Measurements from ENCODE around the gene TRIOBP.

TRIOBP gene

GRCh38 chr22:37664249-37665101 lies 32.4 kb upstream of the TRIOBP start:
- no peak for DNase-seq

DNA sequence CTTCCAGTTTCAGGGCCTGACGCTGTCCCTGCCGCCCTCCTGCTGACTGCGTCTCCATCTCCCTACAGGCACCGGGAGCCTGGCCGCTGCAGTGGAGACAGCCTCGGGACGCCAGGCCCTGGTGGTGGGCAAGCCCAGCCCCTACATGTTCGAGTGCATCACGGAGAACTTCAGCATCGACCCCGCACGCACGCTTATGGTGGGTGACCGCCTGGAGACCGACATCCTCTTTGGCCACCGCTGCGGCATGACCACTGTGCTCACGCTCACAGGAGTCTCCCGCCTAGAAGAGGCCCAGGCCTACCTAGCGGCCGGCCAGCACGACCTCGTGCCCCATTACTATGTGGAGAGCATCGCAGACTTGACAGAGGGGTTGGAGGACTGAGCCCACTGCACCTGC lies 31.4 kb upstream of the TRIOBP start:
- no peak for DNase-seq

DNA sequence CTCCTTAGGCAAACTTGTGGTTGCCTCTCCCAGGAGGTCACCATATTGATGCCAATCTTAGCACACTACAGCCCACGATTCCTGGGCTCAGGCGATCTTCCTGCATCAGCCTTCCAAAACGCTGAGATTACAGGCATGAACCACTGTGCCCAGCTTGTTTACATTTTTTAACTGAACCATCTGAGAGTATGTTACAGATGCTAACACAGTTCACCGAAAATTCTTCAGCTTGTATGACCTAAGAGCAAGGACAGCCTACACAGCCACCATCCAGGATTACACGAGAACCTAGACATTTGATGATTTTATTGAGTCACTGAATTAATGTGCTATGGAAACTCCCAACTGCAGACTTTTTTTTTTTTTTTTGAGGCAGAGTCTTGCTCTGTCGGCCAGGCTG lies 27.3 kb upstream of the TRIOBP start:
- no peak for DNase-seq

- no peak for DNase-seq
Observed at GRCh38 chr22:37672206-37672919, 24.5 kb upstream of the TRIOBP start.

DNA sequence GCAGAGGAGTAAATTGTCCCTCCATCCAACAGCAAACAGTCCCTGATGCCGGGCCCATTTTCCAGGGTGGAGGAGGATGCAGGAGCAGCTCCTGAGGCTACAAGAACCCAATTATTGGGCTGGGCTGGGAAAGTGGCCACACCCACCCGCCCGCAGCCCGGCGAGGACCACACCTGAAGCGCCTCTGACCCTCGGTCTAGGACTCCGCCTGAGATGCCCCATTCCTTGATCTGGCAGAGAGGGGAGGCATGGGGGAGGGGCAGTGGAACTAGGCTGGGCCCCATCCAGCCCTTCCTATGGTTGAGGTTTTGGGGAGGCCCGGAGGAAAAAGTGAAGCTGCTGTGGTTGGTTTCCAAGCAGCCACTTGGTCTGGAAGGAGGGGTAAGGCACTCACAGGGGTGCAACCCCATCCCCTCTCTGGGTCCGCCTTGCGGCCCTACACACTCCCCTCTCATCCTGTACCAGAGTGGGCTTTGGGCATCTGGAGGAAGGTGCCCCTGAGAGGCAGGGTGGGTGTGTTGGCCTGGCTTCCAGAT lies 23.9 kb upstream of the TRIOBP start:
- DNase-seq = no peak

DNA sequence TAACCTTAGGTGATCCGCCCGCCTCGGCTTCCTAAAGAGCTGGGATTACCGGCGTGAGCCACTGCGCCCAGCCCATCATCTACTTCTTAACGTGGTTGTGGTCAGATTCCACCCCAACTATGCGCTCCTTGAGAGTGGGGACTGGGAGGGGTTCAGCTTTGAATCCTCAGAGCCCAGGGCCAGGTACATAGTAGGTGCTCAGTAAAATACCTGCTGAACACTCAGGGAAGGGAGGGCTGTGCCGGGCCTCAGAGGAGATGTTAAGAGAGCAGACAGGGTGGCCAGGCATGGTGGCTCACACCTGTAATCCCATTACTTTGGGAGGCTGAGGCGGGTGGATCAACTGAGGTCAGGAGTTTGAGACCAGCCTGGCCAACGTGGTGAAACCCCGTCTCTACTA lies 22.6 kb upstream of the TRIOBP start:
- no peak for DNase-seq

DNA sequence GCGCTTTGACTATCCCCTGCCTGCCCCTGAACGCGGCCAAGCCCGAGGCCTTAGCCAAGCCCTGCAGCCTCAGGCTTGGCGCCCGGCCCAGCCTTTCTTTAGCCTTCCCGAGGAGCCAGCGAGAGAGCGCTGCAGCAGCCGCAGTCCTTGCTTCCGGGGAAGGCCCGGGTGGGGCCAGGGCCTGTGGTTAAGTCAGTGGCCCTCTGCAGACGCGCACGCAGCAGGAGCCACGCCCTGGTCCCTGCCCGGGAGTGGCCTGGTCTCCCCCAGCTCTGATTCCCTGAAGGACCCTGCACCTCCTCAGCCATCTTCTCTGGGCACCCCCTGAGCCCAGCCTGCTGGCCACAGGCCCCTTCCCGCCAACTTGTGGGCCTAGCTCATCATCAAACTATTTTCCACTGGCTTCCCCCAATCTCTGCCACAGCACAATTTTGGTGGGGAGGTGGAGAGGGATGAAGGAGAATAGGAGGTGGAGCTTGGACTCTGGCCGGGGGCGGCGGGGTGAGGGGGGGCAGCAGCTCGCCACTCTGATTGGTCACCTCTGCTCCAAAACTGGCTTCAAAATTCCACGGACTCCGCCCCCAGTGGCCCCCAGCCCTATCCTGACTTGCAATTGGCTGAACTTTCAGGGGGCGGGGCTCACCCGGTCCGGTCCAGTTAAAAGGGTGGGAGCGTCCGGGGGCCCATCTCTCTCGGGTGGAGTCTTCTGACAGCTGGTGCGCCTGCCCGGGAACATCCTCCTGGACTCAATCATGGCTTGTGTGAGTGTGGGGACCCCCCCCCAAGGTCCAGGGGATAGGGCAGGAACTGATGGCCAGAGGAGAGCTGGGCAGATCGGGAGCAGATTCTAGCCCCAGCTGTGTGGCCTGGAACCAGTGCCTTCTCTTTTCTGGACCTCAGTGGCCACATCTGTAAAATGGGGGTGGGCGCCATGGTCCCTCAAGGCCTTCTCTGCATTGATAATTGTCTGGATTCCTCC lies 21.6 kb upstream of the TRIOBP start, which contains the start of gene LGALS1:
LGALS1 (plus strand) TSS at position 686 of the 979 bp plus-strand sequence; CDS start at position 753, 67 bp downstream.
- peak; percentile 50 for DNase-seq

DNA sequence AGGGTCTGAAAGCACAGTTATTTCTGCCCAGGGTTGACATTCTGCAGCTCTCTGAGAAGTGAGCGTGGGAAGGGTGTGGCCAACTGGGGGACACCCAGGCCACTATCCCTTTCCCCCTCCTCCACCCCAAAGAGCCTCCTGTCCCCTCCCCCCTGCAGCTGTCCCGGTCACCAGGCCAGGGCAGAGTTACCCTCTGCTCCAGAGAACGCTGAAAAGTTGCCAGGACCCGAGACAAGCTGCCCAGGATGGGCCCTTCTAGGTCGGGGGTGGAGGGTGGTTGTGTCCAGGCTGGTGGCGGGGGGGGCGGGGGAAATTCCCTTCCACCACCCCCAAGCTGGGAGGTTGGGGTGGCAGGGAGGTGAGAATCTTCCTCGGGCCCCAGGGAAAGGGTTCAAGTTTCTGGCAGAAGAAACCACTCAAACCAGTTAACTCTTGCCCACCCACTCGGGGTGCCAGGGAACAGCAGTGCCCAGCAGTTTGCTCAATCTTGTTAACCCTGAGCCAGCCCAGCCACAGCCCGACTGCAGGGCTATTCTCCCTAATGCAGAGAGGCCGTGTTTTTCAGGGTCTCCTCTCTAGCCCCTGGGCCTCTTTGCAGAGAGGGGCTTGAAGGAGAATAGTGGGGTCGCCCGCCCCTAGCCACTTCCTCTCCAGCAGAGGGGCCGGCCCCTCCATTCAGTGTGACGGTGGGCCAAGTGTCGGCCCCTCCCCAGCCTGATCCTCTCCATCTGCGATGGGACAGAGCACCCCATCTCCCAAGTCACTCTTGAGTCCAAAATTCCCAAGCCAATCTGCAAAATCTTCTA lies 20.7 kb upstream of the TRIOBP start:
- peak; percentile 26 for DNase-seq

- DNase-seq = peak; percentile 86
Observed at GRCh38 chr22:37676736-37677492, 19.9 kb upstream of the TRIOBP start.

DNA sequence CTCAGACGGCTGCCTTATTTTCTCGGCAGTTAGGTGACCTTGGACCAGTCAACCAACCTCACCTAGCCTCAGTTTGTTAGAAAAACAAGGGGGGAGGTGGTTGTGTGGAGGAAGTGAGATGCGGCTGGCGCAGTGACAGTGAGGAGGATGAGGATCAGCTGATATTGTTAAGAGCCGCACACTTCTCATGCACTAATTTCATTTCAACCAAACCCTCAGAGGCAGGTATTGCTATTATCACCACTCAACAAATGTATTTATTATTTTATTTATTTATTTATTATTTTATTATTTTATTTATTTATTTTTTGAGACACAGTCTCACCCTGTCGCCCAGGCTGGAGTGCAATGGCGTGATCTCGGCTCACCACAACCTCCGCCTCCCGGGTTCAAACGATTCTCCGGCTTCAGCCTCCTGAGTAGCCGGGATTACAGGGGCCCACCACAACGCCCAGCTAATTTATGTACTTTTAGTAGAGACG lies 19.3 kb upstream of the TRIOBP start:
- no peak for DNase-seq

DNA sequence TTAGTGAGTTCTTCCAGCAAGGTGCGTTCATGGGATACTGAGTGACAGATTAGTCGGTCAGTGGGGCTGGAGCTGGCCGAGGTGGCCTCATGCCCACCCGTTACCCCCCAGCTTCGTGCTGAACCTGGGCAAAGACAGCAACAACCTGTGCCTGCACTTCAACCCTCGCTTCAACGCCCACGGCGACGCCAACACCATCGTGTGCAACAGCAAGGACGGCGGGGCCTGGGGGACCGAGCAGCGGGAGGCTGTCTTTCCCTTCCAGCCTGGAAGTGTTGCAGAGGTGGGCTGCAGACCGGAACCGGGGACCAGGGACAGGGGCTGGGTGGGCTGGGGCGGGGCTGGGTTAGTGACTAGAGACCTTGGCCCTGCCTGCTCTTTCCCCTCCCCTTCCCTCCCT lies 18.5 kb upstream of the TRIOBP start:
- DNase-seq = no peak

GRCh38 chr22:37679670-37680069 lies 17.2 kb upstream of the TRIOBP start:
- DNase-seq = no peak

DNA sequence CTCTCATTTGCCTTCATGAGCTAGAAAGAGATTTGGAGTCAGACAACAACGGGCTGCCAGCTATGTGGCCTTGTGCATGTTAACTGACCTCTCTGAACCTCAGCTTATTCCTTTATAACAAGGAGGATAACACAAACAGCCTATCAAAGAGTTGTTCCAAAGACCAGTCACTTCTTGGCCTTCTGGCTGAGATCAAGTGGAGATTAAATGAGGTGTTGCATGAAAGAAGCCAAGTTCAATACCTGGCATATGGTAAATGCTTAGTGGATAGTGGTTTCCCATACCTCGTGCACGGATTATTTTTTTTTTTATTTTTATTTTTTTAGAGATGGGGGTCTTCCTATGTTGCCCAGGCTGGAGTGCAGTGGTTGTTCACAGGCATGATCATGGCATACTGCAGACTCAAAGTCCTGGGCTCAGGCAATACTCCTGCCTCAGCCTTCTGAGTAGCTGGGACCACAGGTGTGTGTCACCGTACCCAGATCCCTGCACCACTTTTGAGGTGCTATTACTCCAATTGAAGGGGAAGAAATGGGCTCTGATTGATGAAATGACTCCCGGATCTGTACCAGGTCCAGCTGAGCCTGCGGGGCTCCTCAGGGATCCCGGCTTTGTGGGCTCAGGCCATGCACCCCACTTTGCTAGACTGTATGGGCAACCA lies 16.5 kb upstream of the TRIOBP start:
- no peak for DNase-seq

DNA sequence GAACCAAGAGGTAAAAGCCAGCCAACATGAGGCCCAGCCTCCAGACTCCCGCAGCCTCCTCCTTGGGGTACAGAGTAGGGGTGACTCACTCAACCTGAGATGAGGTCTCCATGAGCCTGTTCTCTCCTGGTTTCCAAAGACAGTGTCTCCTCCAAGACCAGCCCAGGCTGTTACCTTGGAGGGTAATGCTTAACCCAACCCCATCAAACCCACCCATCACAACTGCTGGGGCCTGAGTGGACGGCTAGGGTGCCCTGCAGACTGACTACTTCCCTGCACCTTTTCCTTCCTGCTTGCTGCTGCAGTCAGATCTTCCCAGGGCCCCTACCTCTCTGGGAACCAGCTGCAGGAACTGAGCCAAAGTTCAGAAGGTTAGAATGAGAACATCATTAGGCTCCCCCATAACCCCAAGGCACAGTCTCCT lies 15.8 kb upstream of the TRIOBP start:
- no peak for DNase-seq

- no peak for DNase-seq
Observed at GRCh38 chr22:37681556-37682049, 15.2 kb upstream of the TRIOBP start.

DNA sequence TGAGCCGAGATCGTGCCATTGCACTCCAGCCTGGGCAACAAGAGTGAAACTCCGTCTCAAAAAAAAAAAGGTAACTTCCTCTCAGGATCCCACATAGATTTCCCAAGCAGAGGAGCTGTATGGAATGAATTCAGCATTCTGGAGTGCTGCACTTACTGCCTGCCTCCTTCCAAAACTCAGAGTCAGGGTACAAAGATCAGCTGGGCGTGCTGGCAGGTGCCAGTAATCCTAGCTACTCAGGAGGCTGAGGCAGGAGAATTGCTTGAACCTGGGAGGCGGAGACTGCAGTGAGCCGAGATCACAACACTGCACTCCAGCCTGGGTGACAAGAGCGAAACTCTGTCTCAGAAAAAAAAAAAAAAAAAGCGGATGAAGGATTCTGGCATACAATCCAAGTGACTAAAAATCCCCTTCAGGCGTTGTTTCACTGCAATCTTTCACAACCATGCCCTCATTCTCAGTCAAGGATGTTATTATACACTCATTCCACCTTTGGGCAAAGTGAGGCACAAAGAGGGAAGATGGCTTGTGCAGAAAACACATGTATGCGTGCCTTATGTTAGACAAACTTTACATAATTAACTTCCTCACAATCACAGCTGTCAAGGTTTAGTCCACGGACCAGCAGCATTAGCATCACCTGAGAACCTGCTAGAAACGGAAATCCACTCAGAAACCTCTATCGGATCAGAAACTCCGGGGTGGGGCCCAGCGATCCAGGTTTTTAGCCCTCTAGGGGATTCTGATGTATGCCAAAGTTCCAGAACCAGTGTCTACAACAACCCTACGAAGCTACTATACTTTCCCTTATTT lies 11.8 kb upstream of the TRIOBP start:
- no peak for DNase-seq

DNA sequence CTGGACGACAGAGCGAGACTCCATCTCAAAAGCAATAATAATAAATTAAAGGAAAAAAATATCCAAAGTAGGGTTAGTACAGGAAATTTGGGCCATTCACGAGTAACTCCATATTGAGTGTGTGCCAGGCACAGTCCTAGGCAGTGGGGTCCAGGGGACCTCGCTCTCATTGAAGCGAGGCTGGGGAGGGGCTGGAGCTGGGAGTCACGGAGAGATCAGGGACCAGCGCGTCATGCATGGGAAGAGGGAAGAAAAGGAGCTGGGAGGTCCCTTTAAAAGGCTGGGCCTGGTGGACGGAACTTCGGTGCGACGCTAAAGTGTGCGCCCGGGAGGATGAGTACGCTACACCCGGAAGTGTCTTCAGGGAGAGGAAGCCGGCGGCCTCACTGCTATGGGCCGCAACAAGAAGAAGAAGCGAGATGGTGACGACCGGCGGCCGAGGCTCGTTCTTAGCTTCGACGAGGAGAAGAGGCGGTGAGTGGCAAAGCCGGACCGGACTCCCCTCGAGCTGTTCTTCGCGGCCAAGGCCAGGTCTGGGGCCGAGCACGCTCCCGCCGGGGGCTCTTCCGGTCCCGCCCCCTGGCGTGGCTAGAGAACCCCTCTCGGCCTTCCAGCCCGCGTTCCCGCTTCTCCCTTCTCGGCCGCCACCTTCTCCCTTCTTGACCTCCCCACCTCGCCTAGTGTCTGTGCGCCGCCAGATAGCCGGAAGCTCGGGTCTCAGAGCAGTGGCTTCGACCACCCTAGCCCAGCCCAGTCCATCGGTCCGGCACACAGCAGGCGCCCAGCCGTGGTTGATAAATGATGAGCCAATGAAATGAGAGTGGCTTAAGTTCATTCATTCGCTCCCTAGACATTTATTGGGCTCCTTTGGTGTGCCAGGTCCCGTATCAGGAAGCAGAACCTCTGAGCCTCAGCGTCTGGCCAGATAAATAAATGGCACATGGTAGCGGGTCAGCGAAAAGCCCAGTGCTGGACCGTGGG lies 10.6 kb upstream of the TRIOBP start, which contains the start of gene NOL12:
NOL12 (plus strand) TSS at position 342 of the 981 bp plus-strand sequence; CDS start at position 392, 50 bp downstream.
- peak; percentile 30 for DNase-seq

GRCh38 chr22:37690407-37690806 lies 6.4 kb upstream of the TRIOBP start:
- DNase-seq = no peak
